Measurements from ENCODE around the gene PASD1. TPM values are rescaled to one million over a fixed set of nuclear protein-coding genes. Genes with fewer than 3 reads are reported as not detected.
"Not testable (repeated sequence)": the region's sequence is repeated elsewhere in the genome, so short reads cannot be mapped to it uniquely, and the experiment has no call there.

The PASD1 gene
- total RNA-seq, 1 donor from 2014 or later: not detected

- Histone ChIP-seq H3K4me1 (no peaks in the 10 kb centered on the region), H3K36me3 (no peaks in the 10 kb centered on the region), H3K27me3 (no peaks in the 10 kb centered on the region), H2AFZ (replicated peaks) (no peak overlapping the region), H3K4me3 (no peak overlapping the region), H3K4me2 (no peak overlapping the region), H3F3A (ENCODE audit: low read depth) (no peaks in the 10 kb centered on the region), H3K27ac (no peak overlapping the region), H3K9ac (no peak overlapping the region), H3K79me2 (ENCODE audit: low read depth) (no peaks in the 10 kb centered on the region), H4K20me1 (ENCODE audit: low read depth) (no peaks in the 10 kb centered on the region), H3K9me3 (ENCODE audit: low read depth) (no peaks in the 10 kb centered on the region)
- TF ChIP-seq CTCF (IDR thresholded peaks at IDR 0.05): no peak
- no peak for TF ChIP-seq EZH2phosphoT487 (IDR thresholded peaks at IDR 0.05)
- TF ChIP-seq EZH2 (IDR thresholded peaks at IDR 0.05): no peak
- no peaks in the 10 kb centered on the region for H3K9me3 Mint-ChIP-seq
- no peak for DNase-seq (ENCODE audit: low spot score)
- H3K4me3 Mint-ChIP-seq: no peak overlapping the region
- no peaks in the 10 kb centered on the region for H3K36me3 Mint-ChIP-seq
- no peaks in the 10 kb centered on the region for H3K4me1 Mint-ChIP-seq
- H3K27ac Mint-ChIP-seq: no peak overlapping the region
- no peaks in the 10 kb centered on the region for H3K27me3 Mint-ChIP-seq (ENCODE audit: insufficient read depth, low read depth)
Observed at GRCh38 chrX:151537572-151537971, 25.9 kb upstream of the PASD1 start.

- Histone ChIP-seq H3K36me3 (no peaks in the 10 kb centered on the region), H3K9me3 (ENCODE audit: low read depth) (no peaks in the 10 kb centered on the region), H3K79me2 (ENCODE audit: low read depth) (no peaks in the 10 kb centered on the region), H3K9ac (no peak overlapping the region), H4K20me1 (ENCODE audit: low read depth) (no peaks in the 10 kb centered on the region), H3K4me2 (no peak overlapping the region), H3F3A (ENCODE audit: low read depth) (no peaks in the 10 kb centered on the region), H3K27me3 (no peaks in the 10 kb centered on the region), H2AFZ (replicated peaks) (no peak overlapping the region), H3K4me1 (no peaks in the 10 kb centered on the region), H3K4me3 (no peak overlapping the region), H3K27ac (no peak overlapping the region)
- H3K27ac Mint-ChIP-seq: no peak overlapping the region
- H3K9me3 Mint-ChIP-seq: no peaks in the 10 kb centered on the region
- DNase-seq (ENCODE audit: low spot score): no peak
- H3K36me3 Mint-ChIP-seq: no peaks in the 10 kb centered on the region
- TF ChIP-seq EZH2 (IDR thresholded peaks at IDR 0.05) (no peak), CTCF (IDR thresholded peaks at IDR 0.05) (no peak), EZH2phosphoT487 (IDR thresholded peaks at IDR 0.05) (no peak)
- H3K4me1 Mint-ChIP-seq: no peaks in the 10 kb centered on the region
- H3K4me3 Mint-ChIP-seq: no peak overlapping the region
- no peaks in the 10 kb centered on the region for H3K27me3 Mint-ChIP-seq (ENCODE audit: insufficient read depth, low read depth)
Observed at GRCh38 chrX:151538190-151539122, 25.0 kb upstream of the PASD1 start.

GRCh38 chrX:151543706-151544105, 19.8 kb upstream of the PASD1 start:
- Mint-ChIP-seq H3K4me1 (no peaks in the 10 kb centered on the region), H3K36me3 (no peaks in the 10 kb centered on the region), H3K4me3 (no peak overlapping the region), H3K9me3 (no peaks in the 10 kb centered on the region), H3K27me3 (ENCODE audit: insufficient read depth, low read depth) (peaks cover 3% of the 10 kb centered on the region), H3K27ac (no peak overlapping the region)
- no peaks in the 10 kb centered on the region for H3K79me2 ChIP-seq (ENCODE audit: low read depth)
- no peak for TF ChIP-seq EZH2phosphoT487 (IDR thresholded peaks at IDR 0.05)
- TF ChIP-seq EZH2 (IDR thresholded peaks at IDR 0.05): no peak
- TF ChIP-seq CTCF (IDR thresholded peaks at IDR 0.05): no peak
- H3K27me3 ChIP-seq: no peaks in the 10 kb centered on the region
- no peaks in the 10 kb centered on the region for H3K9me3 ChIP-seq (ENCODE audit: low read depth)
- no peak overlapping the region for H3K27ac ChIP-seq
- DNase-seq (ENCODE audit: low spot score): no peak
- H4K20me1 ChIP-seq (ENCODE audit: low read depth): no peaks in the 10 kb centered on the region
- no peak overlapping the region for H3K9ac ChIP-seq
- no peak overlapping the region for H3K4me2 ChIP-seq
- no peak overlapping the region for H3K4me3 ChIP-seq
- no peaks in the 10 kb centered on the region for H3F3A ChIP-seq (ENCODE audit: low read depth)
- H3K36me3 ChIP-seq: no peaks in the 10 kb centered on the region
- H2AFZ ChIP-seq (replicated peaks): no peak overlapping the region
- no peaks in the 10 kb centered on the region for H3K4me1 ChIP-seq

- not testable (repeated sequence) for H3K27ac Mint-ChIP-seq; H3K27me3 Mint-ChIP-seq (ENCODE audit: insufficient read depth, low read depth); H3K4me1 ChIP-seq; H3K27ac ChIP-seq; H3K36me3 ChIP-seq; H3K4me3 Mint-ChIP-seq; H4K20me1 ChIP-seq (ENCODE audit: low read depth); H3K27me3 ChIP-seq; H3K79me2 ChIP-seq (ENCODE audit: low read depth); H3K4me3 ChIP-seq; H3K4me2 ChIP-seq; H3F3A ChIP-seq (ENCODE audit: low read depth); H3K9ac ChIP-seq; H3K36me3 Mint-ChIP-seq; H3K4me1 Mint-ChIP-seq; H3K9me3 ChIP-seq (ENCODE audit: low read depth); H3K9me3 Mint-ChIP-seq
- peak; percentile 11 for DNase-seq (ENCODE audit: low spot score)
- H2AFZ ChIP-seq (replicated peaks): peak overlapping the region; percentile 63
Observed at GRCh38 chrX:151546226-151546625, 17.2 kb upstream of the PASD1 start.

GRCh38 chrX:151551176-151551575, 12.3 kb upstream of the PASD1 start:
- H3K9me3 ChIP-seq (ENCODE audit: low read depth); H3K27me3 ChIP-seq; H3K4me2 ChIP-seq; H3K4me3 ChIP-seq; H3F3A ChIP-seq (ENCODE audit: low read depth); H3K79me2 ChIP-seq (ENCODE audit: low read depth); H3K4me3 Mint-ChIP-seq; H3K27ac Mint-ChIP-seq; H3K27ac ChIP-seq; H4K20me1 ChIP-seq (ENCODE audit: low read depth); H3K4me1 ChIP-seq; H3K27me3 Mint-ChIP-seq (ENCODE audit: insufficient read depth, low read depth); H2AFZ ChIP-seq (replicated peaks); DNase-seq (ENCODE audit: low spot score); H3K36me3 Mint-ChIP-seq; H3K9me3 Mint-ChIP-seq; H3K4me1 Mint-ChIP-seq; H3K36me3 ChIP-seq; H3K9ac ChIP-seq: not testable (repeated sequence)

Measured in neural progenitor cell (in vitro differentiated cells).